ENCODE measurements around the gene P2RX5.

GRCh38 chr17:3715296-3715695, 19.3 kb upstream of the P2RX5 start:
- TF ChIP-seq ZNF670 (tag by site-specific recombination; IDR thresholded peaks at IDR 0.05; ENCODE audit: low read depth) (no peak), ZNF311 (tag by site-specific recombination; IDR thresholded peaks at IDR 0.05; ENCODE audit: borderline replicate concordance) (no peak), ZNF660 (tag by site-specific recombination; IDR thresholded peaks at IDR 0.05) (no peak), HOXA7 (CRISPR knock-in tag; IDR thresholded peaks at IDR 0.05; ENCODE audit: borderline replicate concordance) (no peak), ATF2 (tag by site-specific recombination; IDR thresholded peaks at IDR 0.05; ENCODE audit: low read depth) (no peak), ZFP41 (tag by site-specific recombination; IDR thresholded peaks at IDR 0.05; ENCODE audit: borderline replicate concordance) (no peak), ZNF747 (tag by site-specific recombination; IDR thresholded peaks at IDR 0.05) (no peak), CTCF (tag by site-specific recombination; IDR thresholded peaks at IDR 0.05) (no peak), TSHZ1 (tag by site-specific recombination; IDR thresholded peaks at IDR 0.05; ENCODE audit: borderline replicate concordance) (no peak), ZNF24 (tag by site-specific recombination; IDR thresholded peaks at IDR 0.05) (no peak)

Measured in HEK293 (cell line).